SKM-1 (cell line): ENCODE results near the gene ITPK1.

ENCODE experiments used
- DNase-seq: peaks from one replicate; lab custom pipeline; 2025; ENCODE audit not compliant: unreplicated experiment; lab: John Stamatoyannopoulos, UW

The ITPK1 gene

GRCh38 chr14:92942136-92942535 lies 173.6 kb downstream of the ITPK1 start:
- DNase-seq, result no peak

DNA sequence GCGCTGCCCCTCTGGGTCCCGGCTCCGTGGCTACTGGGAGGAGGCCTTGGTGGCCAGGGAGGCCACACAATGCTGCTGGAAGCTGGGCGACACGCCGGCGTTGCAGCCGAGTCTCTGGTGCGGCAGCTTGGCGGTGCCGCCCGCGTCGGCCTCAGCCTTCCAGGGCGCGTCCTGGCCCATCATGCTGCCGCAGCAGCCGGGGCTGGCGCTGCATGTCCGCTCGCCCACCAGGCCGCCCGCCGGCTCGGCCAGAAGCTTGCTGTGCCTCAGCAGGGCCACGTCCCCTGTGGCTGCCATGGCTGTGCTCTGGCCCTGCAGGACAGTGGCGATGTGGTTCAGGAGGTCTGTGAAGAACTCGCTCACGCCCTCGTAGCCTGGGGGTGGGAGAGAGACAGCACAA lies 174.2 kb downstream of the ITPK1 start:
- DNase-seq, result no peak

DNA sequence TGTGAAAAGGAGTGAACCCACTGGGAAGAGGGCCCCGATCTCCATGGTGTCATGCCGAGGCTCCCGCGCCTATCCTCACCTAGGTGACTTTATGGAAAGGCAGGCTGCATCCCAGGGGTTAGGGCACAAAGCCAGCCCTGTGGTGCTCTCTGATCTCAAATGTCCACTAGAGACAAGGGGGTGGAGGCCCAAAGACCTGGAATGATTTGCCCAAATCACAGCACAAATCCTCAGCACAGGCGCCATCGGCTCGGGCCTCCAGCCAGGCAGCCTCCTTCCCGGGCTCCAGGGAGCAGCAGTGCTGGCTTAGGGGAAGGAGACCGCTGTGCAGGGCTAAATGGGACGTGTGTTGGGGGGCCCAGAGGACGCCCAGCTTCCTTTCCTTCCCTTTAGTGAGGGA lies 175.2 kb downstream of the ITPK1 start:
- no peak for DNase-seq

DNA sequence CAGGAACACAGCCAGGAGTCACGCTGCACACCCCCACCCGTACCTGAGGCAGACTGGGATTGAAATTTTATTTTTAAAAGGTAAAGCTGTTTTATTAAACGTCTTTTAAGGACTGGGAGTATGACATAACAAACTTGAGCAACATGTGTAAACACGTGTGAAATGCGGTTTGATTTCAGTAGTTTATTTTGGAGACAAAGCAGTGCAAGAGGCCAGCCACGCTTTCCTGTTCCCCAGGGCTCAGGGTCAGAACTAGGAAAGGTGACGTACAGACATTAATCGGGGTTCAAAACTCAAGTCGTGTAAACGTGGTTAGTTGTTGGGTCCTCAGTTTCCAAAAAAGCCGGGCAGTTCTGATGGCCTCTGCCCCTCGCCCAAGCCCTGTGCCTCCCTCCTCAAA lies 176.0 kb downstream of the ITPK1 start:
- no peak for DNase-seq

DNA sequence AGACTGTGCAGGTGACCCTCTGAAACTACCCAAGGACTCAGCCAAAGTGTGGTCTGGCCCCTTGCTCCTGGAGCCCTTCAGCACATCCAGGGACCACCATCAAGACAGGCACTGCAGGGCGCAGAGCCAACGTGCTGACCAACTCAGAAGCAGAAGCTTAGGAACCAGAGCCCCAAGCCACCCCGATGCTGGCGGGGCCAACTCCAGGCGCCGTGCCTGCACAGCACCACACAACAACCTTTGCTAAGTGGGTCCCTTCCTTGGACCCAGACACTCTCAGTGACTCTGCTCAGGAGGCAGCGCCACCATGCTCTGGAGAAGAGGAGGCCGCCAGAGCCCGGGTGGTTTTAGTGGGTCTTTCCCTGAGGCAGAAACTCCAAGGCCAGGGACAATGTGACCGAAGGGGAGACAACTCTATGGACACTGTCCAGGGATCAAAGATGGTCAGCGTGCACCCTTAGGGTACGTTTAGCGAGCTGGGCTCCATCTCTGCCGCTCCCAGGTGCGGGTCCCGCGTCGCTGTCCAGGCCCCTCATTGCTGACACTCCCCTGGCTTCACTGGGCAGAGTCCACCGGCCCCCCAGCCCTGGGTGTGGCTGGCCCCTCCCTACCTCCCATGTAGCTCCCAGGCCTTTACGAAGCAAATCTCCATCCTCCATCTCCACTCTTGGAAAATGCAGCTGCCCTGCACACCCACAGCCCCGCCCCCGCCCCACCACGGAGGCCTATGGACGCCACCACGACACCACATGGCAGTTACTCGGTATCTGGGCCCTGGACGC lies 176.6 kb downstream of the ITPK1 start:
- DNase-seq, result no peak

GRCh38 chr14:92938235-92938875 lies 177.4 kb downstream of the ITPK1 start:
- DNase-seq, result no peak

- no peak for DNase-seq
Observed at GRCh38 chr14:92937051-92937937, 178.4 kb downstream of the ITPK1 start.

DNA sequence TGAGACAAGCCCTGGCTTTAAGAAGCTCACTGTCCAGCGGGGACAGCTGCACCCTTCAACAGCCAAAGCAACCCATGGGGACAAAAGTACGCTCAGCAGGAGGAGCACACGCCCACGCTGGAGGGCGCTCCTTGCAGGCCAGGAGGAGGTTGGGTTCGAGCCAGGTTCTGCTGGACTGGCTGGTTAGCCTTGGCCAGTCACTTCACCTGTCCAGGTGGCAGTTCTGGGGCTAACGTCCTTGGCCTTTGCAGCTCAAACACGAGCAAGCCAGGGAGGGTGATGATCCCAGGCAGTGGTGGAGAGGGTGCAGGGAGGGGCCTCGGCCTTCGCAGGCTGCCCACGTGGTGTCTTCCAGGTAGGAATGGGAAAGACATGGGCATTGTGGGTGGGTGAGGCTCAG lies 179.6 kb downstream of the ITPK1 start:
- no peak for DNase-seq

DNA sequence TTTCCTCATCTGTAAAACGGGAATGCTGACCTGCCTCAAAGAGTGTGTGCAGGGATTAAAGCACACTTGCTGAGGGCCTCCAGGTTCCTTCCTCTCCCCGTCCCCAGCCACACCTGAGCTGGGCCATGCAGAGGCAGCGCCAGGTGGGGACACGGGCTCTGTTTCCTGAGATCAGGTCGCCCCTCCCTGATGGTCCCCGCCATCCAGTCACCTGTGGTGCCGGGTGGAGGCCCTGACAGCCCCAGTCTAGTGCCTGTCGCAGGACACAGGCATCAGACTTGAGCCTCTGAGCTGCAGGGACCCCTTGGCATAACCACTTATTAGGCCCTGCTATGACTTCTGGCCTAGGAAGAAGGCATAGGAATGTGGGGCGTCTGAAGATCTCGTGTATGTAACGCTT lies 180.3 kb downstream of the ITPK1 start:
- no peak for DNase-seq

- no peak for DNase-seq
Observed at GRCh38 chr14:92934196-92935085, 181.3 kb downstream of the ITPK1 start.

DNA sequence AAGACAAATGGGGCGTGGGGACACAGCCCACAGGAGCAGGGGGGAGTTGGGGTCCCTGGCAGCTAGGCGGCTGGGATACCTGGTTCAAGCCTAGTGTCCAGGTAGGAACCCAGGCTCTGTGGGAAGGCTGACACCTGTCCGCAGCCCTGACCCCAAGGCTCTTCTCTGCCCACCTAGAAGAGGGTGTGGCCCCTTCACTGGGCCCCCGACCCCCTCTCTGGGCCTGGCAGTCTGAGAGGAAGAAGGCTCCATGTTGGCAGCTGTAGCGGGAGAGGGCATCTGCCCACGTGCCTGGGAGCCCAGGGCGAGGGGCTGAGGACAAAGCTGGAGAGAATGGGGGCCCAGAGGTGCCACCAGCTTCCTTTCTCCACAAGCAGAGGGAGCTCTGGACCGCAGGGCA lies 182.2 kb downstream of the ITPK1 start:
- DNase-seq, result no peak

DNA sequence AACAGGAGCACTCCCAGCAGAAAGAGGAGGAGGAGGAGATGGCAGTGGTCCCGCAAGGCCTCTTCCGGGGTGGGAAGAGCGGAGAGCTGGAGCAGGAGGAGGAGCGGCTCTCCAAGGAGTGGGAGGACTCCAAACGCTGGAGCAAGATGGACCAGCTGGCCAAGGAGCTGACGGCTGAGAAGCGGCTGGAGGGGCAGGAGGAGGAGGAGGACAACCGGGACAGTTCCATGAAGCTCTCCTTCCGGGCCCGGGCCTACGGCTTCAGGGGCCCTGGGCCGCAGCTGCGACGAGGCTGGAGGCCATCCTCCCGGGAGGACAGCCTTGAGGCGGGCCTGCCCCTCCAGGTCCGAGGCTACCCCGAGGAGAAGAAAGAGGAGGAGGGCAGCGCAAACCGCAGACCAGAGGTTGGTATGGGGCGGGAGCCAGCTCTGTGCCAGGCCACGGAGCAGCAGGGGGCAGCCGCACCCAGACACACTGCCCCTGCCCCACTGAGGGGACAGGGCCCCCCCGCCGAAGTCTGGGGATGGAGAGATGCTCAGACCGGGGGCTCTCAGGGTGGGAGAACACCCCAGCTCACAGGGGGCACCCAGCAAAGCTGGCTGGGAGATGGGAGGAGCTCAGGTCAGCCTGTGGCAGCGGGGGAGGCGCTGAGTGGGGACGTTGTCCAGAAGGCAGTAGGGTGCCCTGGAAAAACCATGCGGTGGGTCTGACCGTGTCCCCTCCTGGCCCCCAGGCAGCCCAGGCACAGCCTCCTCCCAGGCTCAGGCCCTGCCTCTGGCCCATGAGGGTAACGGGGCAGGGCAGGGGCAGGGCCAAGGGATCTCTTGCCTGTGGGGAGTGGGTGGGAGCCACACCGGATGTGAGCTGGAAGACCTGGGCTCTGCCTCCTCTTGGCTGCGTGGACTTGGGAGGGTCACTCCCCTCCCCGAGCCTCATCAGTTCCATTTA lies 183.0 kb downstream of the ITPK1 start:
- no peak for DNase-seq

GRCh38 chr14:92931681-92932447 lies 183.9 kb downstream of the ITPK1 start:
- DNase-seq, result no peak

- no peak for DNase-seq
Observed at GRCh38 chr14:92930737-92931602, 184.8 kb downstream of the ITPK1 start.

DNA sequence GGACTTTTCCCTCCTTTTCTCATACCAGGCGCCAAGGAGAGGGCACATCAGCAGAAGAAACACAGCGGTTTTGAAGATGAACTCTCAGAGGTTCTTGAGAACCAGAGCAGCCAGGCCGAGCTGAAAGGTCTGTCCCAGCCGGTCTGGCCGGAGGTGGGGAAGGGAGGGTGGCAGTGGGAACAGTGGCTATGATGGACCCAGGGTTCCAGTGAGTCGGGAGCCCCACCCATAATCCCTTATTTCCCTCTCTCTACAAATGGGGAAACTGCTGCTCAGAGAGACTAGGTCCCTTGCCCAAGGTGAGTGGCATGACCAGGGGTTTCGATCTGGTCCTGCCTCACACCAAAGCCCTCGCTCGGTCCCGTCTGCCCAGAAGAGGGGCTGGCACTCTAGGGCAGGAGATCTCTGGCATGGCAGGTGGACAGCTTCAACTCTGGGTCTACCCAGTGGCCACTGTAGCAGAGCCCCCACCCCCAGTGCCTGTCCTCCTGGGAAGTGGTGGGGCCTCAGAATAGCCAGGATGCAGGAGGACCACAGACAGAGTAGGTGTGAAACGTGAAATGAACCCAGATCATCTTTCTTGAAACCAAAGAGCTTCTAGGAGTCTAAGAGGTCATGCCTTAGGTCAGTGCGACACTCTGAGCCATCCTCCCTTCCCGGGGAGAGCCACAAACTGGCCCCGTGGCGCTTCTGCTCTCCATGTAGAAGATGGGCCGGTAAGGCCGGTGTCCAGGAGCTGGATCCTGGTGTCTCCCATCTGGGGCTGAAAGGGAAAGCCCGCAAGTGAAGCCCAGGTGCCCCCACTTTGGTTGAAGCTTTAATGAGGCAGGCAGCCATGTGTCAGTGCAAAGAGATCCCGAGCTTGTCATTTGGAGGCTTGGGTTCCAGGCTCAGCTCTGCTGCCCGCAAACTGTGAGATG lies 185.8 kb downstream of the ITPK1 start:
- DNase-seq, result no peak

- DNase-seq, result no peak
Observed at GRCh38 chr14:92928961-92929688, 186.6 kb downstream of the ITPK1 start.
